Measurements from ENCODE around the gene CACNG4.

The CACNG4 gene

GRCh38 chr17:66963909-66964771 is at the start of gene CACNG4:
Gene CACNG4, plus strand, starts transcription at chr17:66964707. Its CDS starts 205 bp downstream, at chr17:66964912.
- peaks cover 2% of the 10 kb centered on the region for H3K4me1 ChIP-seq
- no peak within 1 kb of the TSS for H3K9ac ChIP-seq
- peak within 1 kb of the TSS; percentile 53 for H3K4me2 ChIP-seq (ENCODE audit: low read length)
- peak within 1 kb of the TSS; percentile 38 for H2AFZ ChIP-seq
- no peaks in the 10 kb centered on the region for H3K36me3 ChIP-seq (ENCODE audit: control insufficient read depth, insufficient read depth, low read length)
- H3K27me3 ChIP-seq (ENCODE audit: control insufficient read depth, insufficient read depth, low read length), result peaks cover 6% of the 10 kb centered on the region
- no peak for TF ChIP-seq CTCF (IDR thresholded peaks at IDR 0.05)
- H3K9me3 ChIP-seq (ENCODE audit: control insufficient read depth, low read length), result no peaks in the 10 kb centered on the region
- no peak within 1 kb of the TSS for H3K27ac ChIP-seq
- H3K4me3 ChIP-seq (ENCODE audit: low read depth, low read length), result no peak within 1 kb of the TSS
- no peaks in the 10 kb centered on the region for H3K79me2 ChIP-seq

- H3K4me2 ChIP-seq (ENCODE audit: low read length), result no peak overlapping the region
- H3K36me3 ChIP-seq (ENCODE audit: control insufficient read depth, insufficient read depth, low read length), result no peaks in the 10 kb centered on the region
- no peaks in the 10 kb centered on the region for H3K79me2 ChIP-seq
- no peak overlapping the region for H2AFZ ChIP-seq
- H3K27ac ChIP-seq, result no peak overlapping the region
- H3K9me3 ChIP-seq (ENCODE audit: control insufficient read depth, low read length), result no peaks in the 10 kb centered on the region
- no peak overlapping the region for H3K4me3 ChIP-seq (ENCODE audit: low read depth, low read length)
- H3K27me3 ChIP-seq (ENCODE audit: control insufficient read depth, insufficient read depth, low read length), result no peaks in the 10 kb centered on the region
- H3K4me1 ChIP-seq, result no peaks in the 10 kb centered on the region
- TF ChIP-seq CTCF (IDR thresholded peaks at IDR 0.05), result no peak
- H3K9ac ChIP-seq, result no peak overlapping the region
Measured at GRCh38 chr17:66915204-66915611, 49.3 kb upstream of the CACNG4 start.

GRCh38 chr17:66915792-66916191 is 48.7 kb upstream of the CACNG4 start:
- Histone ChIP-seq H3K27me3 (ENCODE audit: control insufficient read depth, insufficient read depth, low read length) (no peaks in the 10 kb centered on the region), H3K79me2 (no peaks in the 10 kb centered on the region), H3K4me1 (no peaks in the 10 kb centered on the region), H3K27ac (no peak overlapping the region), H3K36me3 (ENCODE audit: control insufficient read depth, insufficient read depth, low read length) (no peaks in the 10 kb centered on the region), H3K4me2 (ENCODE audit: low read length) (no peak overlapping the region), H3K9ac (no peak overlapping the region), H3K9me3 (ENCODE audit: control insufficient read depth, low read length) (no peaks in the 10 kb centered on the region), H2AFZ (no peak overlapping the region), H3K4me3 (ENCODE audit: low read depth, low read length) (no peak overlapping the region)
- no peak for TF ChIP-seq CTCF (IDR thresholded peaks at IDR 0.05)

- no peak for TF ChIP-seq CTCF (IDR thresholded peaks at IDR 0.05)
- Histone ChIP-seq H3K4me2 (ENCODE audit: low read length) (no peak overlapping the region), H3K79me2 (no peaks in the 10 kb centered on the region), H2AFZ (no peak overlapping the region), H3K36me3 (ENCODE audit: control insufficient read depth, insufficient read depth, low read length) (no peaks in the 10 kb centered on the region), H3K27ac (no peak overlapping the region), H3K9me3 (ENCODE audit: control insufficient read depth, low read length) (no peaks in the 10 kb centered on the region), H3K9ac (no peak overlapping the region), H3K27me3 (ENCODE audit: control insufficient read depth, insufficient read depth, low read length) (no peaks in the 10 kb centered on the region), H3K4me3 (ENCODE audit: low read depth, low read length) (no peak overlapping the region), H3K4me1 (no peaks in the 10 kb centered on the region)
Measured at GRCh38 chr17:66916946-66917345, 47.6 kb upstream of the CACNG4 start.

GRCh38 chr17:66918896-66919295 is 45.6 kb upstream of the CACNG4 start:
- Histone ChIP-seq H2AFZ (no peak overlapping the region), H3K36me3 (ENCODE audit: control insufficient read depth, insufficient read depth, low read length) (no peaks in the 10 kb centered on the region), H3K4me2 (ENCODE audit: low read length) (no peak overlapping the region), H3K79me2 (no peaks in the 10 kb centered on the region), H3K9ac (no peak overlapping the region), H3K27me3 (ENCODE audit: control insufficient read depth, insufficient read depth, low read length) (no peaks in the 10 kb centered on the region), H3K4me1 (no peaks in the 10 kb centered on the region), H3K27ac (no peak overlapping the region), H3K4me3 (ENCODE audit: low read depth, low read length) (no peak overlapping the region), H3K9me3 (ENCODE audit: control insufficient read depth, low read length) (no peaks in the 10 kb centered on the region)
- TF ChIP-seq CTCF (IDR thresholded peaks at IDR 0.05), result no peak

Data from parathyroid adenoma (tissue), 2 donors.